BLaER1 (cell line): ENCODE measurements around the gene RXFP3.

Experiments
- H3K27ac ChIP-seq: shearing (Covaris generic); formaldehyde crosslinking; 2 replicates; pipeline ENCODE4 v1.8.1; 2022
- H3K27me3 ChIP-seq: shearing (Covaris generic); formaldehyde crosslinking; 2 replicates; pipeline ENCODE4 v1.8.1; 2022
- H3K36me3 ChIP-seq: shearing (Covaris generic); formaldehyde crosslinking; 2 replicates; pipeline ENCODE4 v1.8.1; 2022
- H3K4me1 ChIP-seq: shearing (Covaris generic); formaldehyde crosslinking; 2 replicates; pipeline ENCODE4 v1.8.1; 2022
- H3K4me2 ChIP-seq: shearing (Covaris generic); formaldehyde crosslinking; 2 replicates; pipeline ENCODE4 v1.8.1; 2022
- H3K4me3 ChIP-seq: shearing (Covaris generic); formaldehyde crosslinking; 2 replicates; pipeline ENCODE4 v1.8.1; 2022
- H3K9ac ChIP-seq: shearing (Covaris generic); formaldehyde crosslinking; 2 replicates; pipeline ENCODE4 v1.8.1; 2022
- H3K9me3 ChIP-seq: shearing (Covaris generic); formaldehyde crosslinking; 2 replicates; pipeline ENCODE4 v1.8.1; 2022
- H4K20me1 ChIP-seq: shearing (Covaris generic); formaldehyde crosslinking; 2 replicates; pipeline ENCODE4 v1.8.1; 2022
- Cebpa-rat ChIP-seq: shearing (Covaris generic); IDR thresholded peaks from 2 replicates; pipeline ENCODE4 v1.8.1; 2022

The RXFP3 gene

DNA sequence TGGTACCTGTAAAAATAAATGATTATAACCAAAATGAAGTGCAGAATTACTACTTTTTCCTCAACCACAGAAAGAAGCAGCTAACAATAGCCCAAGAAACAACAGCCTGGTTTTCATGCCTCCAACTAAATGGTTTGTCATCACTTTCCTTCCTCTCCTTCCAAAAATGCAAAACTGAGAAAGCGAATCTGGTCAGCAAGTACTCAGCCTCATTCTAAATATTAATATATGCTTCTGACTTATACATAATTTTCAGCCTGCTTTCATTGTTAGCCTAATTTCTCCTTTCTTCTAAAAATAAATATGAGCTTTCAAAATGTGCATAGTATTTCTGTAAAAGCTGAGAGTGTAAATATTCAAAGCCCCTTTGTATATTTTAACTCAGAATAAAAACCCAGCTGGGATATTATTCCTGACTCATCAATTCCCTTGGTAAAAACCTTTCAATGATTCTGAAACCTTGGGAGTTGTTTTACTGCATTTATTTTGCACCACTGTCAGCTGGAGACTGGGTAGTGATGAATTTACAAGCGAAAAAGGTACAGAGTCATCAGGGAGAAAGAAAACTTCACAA lies 21.5 kb downstream of the RXFP3 start:
- Histone ChIP-seq H3K36me3 (no peaks in the 10 kb centered on the region), H3K4me2 (no peak overlapping the region), H3K4me1 (no peaks in the 10 kb centered on the region), H3K4me3 (no peak overlapping the region), H3K27ac (no peak overlapping the region), H3K27me3 (no peaks in the 10 kb centered on the region), H4K20me1 (no peaks in the 10 kb centered on the region), H3K9me3 (peaks cover 8% of the 10 kb centered on the region), H3K9ac (no peak overlapping the region)
- no peak for TF ChIP-seq Cebpa-rat

DNA sequence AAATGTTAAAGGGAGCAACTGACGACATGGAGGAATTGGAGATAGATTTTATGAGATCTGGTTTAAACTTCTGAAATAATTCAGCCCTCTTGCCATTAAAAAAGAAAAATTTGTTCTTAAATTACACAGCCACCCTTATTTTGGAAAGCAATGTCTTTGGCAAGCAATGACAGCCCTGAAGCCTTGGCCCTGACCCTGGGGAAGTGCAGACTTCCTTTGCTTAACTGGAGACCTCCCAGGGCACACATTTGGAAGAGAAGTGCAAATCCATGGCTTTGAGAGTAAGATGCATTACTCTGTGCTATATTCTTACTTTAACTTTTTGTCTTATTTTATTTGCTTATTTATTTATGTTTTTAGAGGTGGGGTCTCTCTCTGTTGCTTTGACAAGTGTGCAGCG lies 22.0 kb downstream of the RXFP3 start:
- no peak for TF ChIP-seq Cebpa-rat
- H3K9me3 ChIP-seq = peaks cover 8% of the 10 kb centered on the region
- H4K20me1 ChIP-seq = no peaks in the 10 kb centered on the region
- H3K27ac ChIP-seq = no peak overlapping the region
- H3K36me3 ChIP-seq = no peaks in the 10 kb centered on the region
- no peak overlapping the region for H3K4me2 ChIP-seq
- no peak overlapping the region for H3K9ac ChIP-seq
- H3K4me1 ChIP-seq = no peaks in the 10 kb centered on the region
- H3K27me3 ChIP-seq = no peaks in the 10 kb centered on the region
- H3K4me3 ChIP-seq = no peak overlapping the region

DNA sequence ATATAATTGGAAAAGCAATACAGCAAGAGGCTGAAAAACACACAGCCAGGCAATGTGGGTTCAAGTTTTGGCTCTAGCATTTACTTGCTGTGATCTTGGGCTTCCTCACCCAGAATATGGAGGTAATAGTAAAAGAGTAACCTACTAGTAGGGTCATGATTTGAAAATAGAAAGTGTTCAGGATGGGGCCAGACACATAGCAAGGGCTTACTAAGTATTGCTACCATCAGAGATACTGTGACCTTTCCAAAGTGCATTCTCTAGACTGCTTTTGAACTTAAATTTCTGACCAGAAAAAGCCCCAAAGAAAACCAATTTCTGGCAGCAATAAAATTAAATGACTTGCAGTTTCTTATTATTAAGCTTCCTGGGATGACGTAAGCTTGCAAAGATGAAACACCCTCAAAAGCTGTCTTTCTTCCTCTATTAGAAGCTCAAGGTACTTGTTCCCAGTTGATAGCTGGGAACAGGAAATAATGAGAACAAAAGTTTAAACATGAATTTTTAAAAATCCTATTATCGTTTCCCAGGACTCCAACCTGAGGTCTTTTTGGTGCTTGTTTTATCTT lies 28.0 kb downstream of the RXFP3 start:
- Histone ChIP-seq H3K9ac (no peak overlapping the region), H3K4me1 (no peaks in the 10 kb centered on the region), H3K27me3 (no peaks in the 10 kb centered on the region)

DNA sequence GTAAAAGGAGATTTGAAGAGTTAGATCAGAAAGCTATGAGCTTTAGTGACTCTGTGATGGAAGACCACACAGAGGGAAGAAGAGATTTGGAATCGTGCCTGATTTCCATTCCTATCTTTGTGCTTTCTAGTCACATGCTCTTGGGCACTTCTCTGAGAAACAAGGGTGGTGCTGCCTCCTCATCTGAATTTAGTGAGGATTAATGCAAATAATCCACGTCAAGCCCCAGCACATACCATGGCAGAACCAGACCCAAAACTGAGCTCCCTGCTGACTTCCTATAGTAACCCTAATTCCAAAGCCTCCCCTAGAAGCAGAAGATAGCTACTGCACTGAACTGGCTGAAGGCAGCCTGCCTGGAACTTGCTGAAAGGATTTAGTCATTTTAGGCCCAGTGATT lies 30.6 kb downstream of the RXFP3 start:
- Histone ChIP-seq H3K4me2 (no peak overlapping the region), H3K9ac (no peak overlapping the region), H3K27ac (no peak overlapping the region), H3K27me3 (no peaks in the 10 kb centered on the region), H3K4me3 (no peak overlapping the region), H3K4me1 (no peaks in the 10 kb centered on the region), H3K36me3 (no peaks in the 10 kb centered on the region), H3K9me3 (no peaks in the 10 kb centered on the region), H4K20me1 (no peaks in the 10 kb centered on the region)
- TF ChIP-seq Cebpa-rat = no peak

More for the DNA sequence above, 28.0 kb downstream of the RXFP3 start:
- H4K20me1 ChIP-seq = no peaks in the 10 kb centered on the region
- H3K4me3 ChIP-seq = no peak overlapping the region
- H3K36me3 ChIP-seq = no peaks in the 10 kb centered on the region
- no peak overlapping the region for H3K4me2 ChIP-seq
- TF ChIP-seq Cebpa-rat = no peak
- no peaks in the 10 kb centered on the region for H3K9me3 ChIP-seq
- no peak overlapping the region for H3K27ac ChIP-seq

DNA sequence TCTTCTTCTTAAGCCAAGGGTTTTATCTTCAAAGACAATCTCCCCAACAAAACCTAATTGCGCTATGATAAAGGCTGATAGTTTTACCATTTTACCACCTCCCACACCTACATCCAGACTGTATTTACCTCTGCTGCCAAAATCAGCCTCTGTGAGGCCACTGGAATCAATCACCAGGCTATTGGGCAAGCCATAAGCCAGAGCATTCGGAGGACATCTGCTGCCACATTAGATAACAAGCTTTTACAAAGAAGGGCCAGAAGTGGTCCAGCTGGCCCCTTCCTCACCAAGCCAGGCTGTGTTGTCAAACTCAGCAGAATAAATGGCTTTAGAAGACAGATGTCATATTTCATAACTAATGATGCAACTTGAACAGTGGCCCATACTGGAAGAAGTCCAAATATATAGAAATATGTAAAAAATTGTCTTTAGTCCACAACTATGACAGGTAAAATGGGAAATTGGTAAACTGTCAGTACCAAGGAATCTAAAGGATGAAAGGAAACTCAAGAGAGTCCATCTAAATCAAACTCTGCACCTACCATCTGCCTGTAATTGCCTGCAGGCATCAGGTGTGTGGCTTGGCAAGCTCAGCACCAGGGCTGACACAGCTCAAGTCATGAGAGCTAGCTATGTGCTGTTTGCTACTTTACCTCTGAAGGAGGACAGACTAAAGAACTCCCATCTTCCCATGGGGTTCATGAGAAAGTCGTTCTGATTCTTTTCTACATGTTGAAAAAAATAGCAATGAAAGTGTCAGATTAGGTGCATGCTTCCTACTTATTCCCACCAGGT lies 32.2 kb downstream of the RXFP3 start:
- H4K20me1 ChIP-seq = no peaks in the 10 kb centered on the region
- H3K4me3 ChIP-seq = no peak overlapping the region
- no peak overlapping the region for H3K27ac ChIP-seq
- no peaks in the 10 kb centered on the region for H3K9me3 ChIP-seq
- no peaks in the 10 kb centered on the region for H3K4me1 ChIP-seq
- TF ChIP-seq Cebpa-rat = no peak
- H3K27me3 ChIP-seq = no peaks in the 10 kb centered on the region
- H3K36me3 ChIP-seq = no peaks in the 10 kb centered on the region
- H3K9ac ChIP-seq = no peak overlapping the region
- no peak overlapping the region for H3K4me2 ChIP-seq

DNA sequence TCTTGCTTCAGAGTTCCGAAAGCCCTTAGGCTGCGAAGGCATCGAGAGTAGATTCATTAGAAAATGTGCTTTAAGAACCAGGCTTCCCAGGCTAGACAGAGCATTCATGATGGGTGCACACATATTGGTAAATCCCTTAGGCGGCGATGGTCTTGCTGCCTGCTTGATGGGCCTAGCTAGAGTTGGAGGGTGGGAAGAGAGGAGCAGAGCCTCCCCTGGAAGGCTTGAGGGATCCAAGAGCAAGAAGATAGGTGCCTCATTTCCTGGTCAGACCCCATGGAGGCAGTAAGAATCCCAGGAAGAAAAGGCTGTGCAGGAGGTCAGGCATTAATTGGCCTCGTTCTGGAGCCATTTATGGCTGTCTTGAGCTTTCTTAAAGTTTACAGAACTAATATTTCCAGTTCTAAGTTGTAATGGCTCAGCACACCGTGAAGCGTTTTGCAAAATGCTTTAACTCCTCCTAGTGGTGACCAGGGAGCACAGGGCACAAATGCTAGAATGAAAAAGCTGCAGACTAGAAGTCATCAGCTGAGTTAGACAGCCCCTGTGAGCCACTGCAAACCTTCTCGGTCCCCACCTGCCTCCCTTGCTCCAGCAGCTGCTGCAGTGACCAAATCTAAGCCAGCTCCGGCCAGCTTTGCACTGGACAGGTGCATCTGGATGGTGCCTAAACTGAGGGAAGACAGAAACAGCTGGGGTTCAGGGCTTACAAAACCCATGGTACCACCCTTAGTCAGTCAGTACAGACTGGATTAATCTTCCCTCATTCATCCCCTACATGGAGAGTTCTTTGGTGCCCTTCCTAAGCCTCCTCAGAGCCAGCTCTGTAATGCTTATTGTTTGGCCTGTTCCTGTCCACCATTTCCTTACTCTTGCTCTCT lies 33.6 kb downstream of the RXFP3 start:
- no peak for TF ChIP-seq Cebpa-rat
- Histone ChIP-seq H3K4me2 (no peak overlapping the region), H3K36me3 (no peaks in the 10 kb centered on the region), H3K27me3 (no peaks in the 10 kb centered on the region), H4K20me1 (no peaks in the 10 kb centered on the region), H3K27ac (no peak overlapping the region), H3K4me3 (no peak overlapping the region), H3K9ac (no peak overlapping the region), H3K4me1 (no peaks in the 10 kb centered on the region), H3K9me3 (no peaks in the 10 kb centered on the region)

DNA sequence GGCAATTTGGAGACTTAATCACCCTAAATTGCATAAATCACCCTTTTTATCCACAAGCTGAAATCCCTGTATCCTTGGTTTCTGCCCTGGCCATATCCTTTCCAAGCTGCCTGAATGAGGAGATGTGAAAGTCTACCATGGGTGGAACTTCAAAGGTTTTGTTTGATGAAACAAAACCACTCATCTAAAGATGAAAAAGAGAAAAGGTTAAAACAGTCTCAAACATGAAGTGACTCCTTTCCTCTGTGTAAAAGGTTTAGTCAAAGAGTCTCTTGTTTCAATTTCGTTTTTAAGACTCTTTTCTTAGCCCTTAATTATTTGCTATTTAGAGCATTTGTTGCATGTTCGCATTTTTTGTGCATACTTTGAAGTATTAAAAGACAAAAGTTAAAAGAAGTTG lies 37.1 kb downstream of the RXFP3 start:
- H3K4me1 ChIP-seq = no peaks in the 10 kb centered on the region
- H3K27me3 ChIP-seq = no peaks in the 10 kb centered on the region
- H3K4me2 ChIP-seq = no peak overlapping the region
- H4K20me1 ChIP-seq = no peaks in the 10 kb centered on the region
- H3K27ac ChIP-seq = no peak overlapping the region
- TF ChIP-seq Cebpa-rat = no peak
- no peak overlapping the region for H3K9ac ChIP-seq
- H3K4me3 ChIP-seq = no peak overlapping the region
- no peaks in the 10 kb centered on the region for H3K9me3 ChIP-seq
- H3K36me3 ChIP-seq = no peaks in the 10 kb centered on the region

DNA sequence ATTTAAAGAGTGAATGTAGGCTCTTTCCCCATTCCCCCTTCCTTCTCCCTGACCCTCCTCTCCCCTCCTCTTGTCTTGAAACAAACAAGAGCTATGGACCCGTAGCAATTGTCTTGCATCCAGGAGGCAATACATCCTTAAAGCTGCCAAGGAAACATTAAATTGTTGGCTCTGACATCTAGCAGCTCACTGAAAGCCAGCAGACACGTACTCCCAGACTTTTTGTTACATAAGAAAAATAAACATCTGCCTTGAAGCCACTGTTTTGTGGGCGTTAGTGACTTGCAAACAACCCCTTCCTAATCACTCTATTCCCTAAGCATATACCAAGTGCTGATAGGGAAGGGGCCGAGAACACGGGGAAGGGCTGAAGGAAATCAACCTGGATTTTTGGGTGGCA lies 39.7 kb downstream of the RXFP3 start:
- no peaks in the 10 kb centered on the region for H3K36me3 ChIP-seq
- H3K4me3 ChIP-seq = no peak overlapping the region
- no peak overlapping the region for H3K9ac ChIP-seq
- H3K27me3 ChIP-seq = no peaks in the 10 kb centered on the region
- no peak overlapping the region for H3K4me2 ChIP-seq
- TF ChIP-seq Cebpa-rat = no peak
- no peaks in the 10 kb centered on the region for H3K9me3 ChIP-seq
- no peaks in the 10 kb centered on the region for H4K20me1 ChIP-seq
- no peak overlapping the region for H3K27ac ChIP-seq
- no peaks in the 10 kb centered on the region for H3K4me1 ChIP-seq

DNA sequence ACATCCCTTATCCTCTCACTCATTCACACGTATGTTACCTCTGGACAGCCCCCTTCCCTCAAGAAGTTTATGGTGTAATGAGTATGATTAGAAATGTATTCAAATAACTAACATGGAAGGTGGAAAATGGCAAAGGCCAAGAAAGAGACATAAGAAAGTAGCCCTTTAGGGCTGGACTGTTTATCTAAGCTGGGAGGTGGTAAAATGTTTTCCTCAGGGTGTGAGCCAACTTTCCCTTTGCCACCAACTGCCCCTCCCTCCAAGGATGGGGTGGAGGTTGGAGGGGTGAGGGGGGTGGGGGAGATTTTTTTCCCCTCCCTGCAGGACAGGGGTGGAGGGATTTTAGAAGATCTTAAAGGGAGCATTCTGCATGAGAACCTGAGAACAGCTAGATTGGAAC lies 40.1 kb downstream of the RXFP3 start:
- no peak for TF ChIP-seq Cebpa-rat
- Histone ChIP-seq H3K4me3 (no peak overlapping the region), H3K27ac (no peak overlapping the region), H3K4me2 (no peak overlapping the region), H3K27me3 (no peaks in the 10 kb centered on the region), H3K9ac (no peak overlapping the region), H3K36me3 (no peaks in the 10 kb centered on the region), H3K9me3 (no peaks in the 10 kb centered on the region), H3K4me1 (no peaks in the 10 kb centered on the region), H4K20me1 (no peaks in the 10 kb centered on the region)

DNA sequence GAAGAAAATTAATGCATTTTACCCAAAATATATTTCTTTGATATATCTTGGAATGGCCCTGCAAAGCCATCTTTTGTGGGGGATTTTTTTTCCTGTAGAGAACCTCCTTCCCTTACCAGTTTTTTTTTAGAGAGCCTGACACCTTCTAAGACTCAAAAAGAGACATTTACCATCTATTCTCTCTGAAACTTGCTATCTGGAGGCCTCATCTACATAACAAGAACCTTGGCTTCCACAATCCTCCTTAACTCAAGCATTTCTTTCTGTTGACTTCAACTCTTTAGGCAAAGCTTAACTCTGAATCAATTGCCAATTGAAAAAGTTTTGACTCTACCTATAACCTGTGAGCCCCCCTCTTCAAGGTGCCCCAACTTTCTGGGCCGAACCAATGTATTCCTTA lies 42.1 kb downstream of the RXFP3 start:
- no peaks in the 10 kb centered on the region for H3K9me3 ChIP-seq
- no peaks in the 10 kb centered on the region for H4K20me1 ChIP-seq
- TF ChIP-seq Cebpa-rat = no peak
- no peak overlapping the region for H3K4me2 ChIP-seq
- no peak overlapping the region for H3K4me3 ChIP-seq
- H3K27ac ChIP-seq = no peak overlapping the region
- H3K36me3 ChIP-seq = no peaks in the 10 kb centered on the region
- H3K9ac ChIP-seq = no peak overlapping the region
- H3K27me3 ChIP-seq = no peaks in the 10 kb centered on the region
- no peaks in the 10 kb centered on the region for H3K4me1 ChIP-seq
